IMR-90 (cell line): ENCODE results near the gene CDC42EP5.

ENCODE experiments used
- BHLHE40 ChIP-seq: fragments of 150-350 bp; IDR thresholded peaks from 2 replicates; pipeline ENCODE4 v1.6.1; 2016; ENCODE audit warnings: mild to moderate bottlenecking, low read depth, low read length
- CEBPB ChIP-seq: IDR thresholded peaks from 2 replicates; pipeline ENCODE4 v1.6.1; 2012; ENCODE audit warnings: low read depth, low read length, improper control_type of control experiment
- CTCF ChIP-seq: conservative IDR thresholded peaks from 2 replicates; pipeline ENCODE4 v1.5.1; 2012; ENCODE audit warnings: mild to moderate bottlenecking, low read depth, low read length, improper control_type of control experiment
- FOS ChIP-seq: fragments of 150-350 bp; IDR thresholded peaks from 2 replicates; pipeline ENCODE4 v1.6.1; 2016; ENCODE audit warnings: low read depth, low read length
- MAFK ChIP-seq: IDR thresholded peaks from 2 replicates; pipeline ENCODE4 v1.6.1; 2012; ENCODE audit warnings: low read depth, low read length, improper control_type of control experiment
- MAZ ChIP-seq: IDR thresholded peaks from 2 replicates; pipeline ENCODE4 v1.6.1; 2012; ENCODE audit warnings: low read depth, mild to moderate bottlenecking, low read length, improper control_type of control experiment, moderate library complexity, borderline replicate concordance
- MXI1 ChIP-seq: IDR thresholded peaks from 2 replicates; pipeline ENCODE4 v1.6.1; 2012; ENCODE audit warnings: low read depth, mild to moderate bottlenecking, low read length, moderate library complexity, borderline replicate concordance
- NFE2L2 ChIP-seq: fragments of 150-350 bp; IDR thresholded peaks from 2 replicates; pipeline ENCODE4 v1.6.1; 2016; ENCODE audit warnings: low read depth, mild to moderate bottlenecking, low read length
- POLR2A ChIP-seq: IDR thresholded peaks from 2 replicates; pipeline ENCODE4 v1.6.1; 2012; ENCODE audit warnings: mild to moderate bottlenecking, low read depth, low read length
- RAD21 ChIP-seq: IDR thresholded peaks from 2 replicates; pipeline ENCODE4 v1.6.1; 2012; ENCODE audit warnings: low read length, improper control_type of control experiment
- RCOR1 ChIP-seq: IDR thresholded peaks from 2 replicates; pipeline ENCODE4 v1.6.1; 2012; ENCODE audit warnings: mild to moderate bottlenecking, low read length, improper control_type of control experiment; ENCODE audit not compliant: insufficient replicate concordance
- RFX5 ChIP-seq: IDR thresholded peaks from 2 replicates; pipeline ENCODE4 v1.8.0; 2012; ENCODE audit warnings: low read depth, mild to moderate bottlenecking, low read length, moderate library complexity
- SMC3 ChIP-seq: fragments of 150-350 bp; IDR thresholded peaks from 2 replicates; pipeline ENCODE4 v1.6.1; 2016; ENCODE audit warnings: low read depth, mild to moderate bottlenecking, antibody characterized with exemption, low read length, moderate library complexity
- USF2 ChIP-seq: fragments of 150-350 bp; IDR thresholded peaks from 2 replicates; pipeline ENCODE4 v1.6.1; 2017; ENCODE audit warnings: mild to moderate bottlenecking, antibody characterized with exemption, low read length, low read depth

GRCh38 chr19:54451997-54452396, 21.1 kb downstream of the CDC42EP5 start:
- TF ChIP-seq POLR2A (no peak), CTCF (no peak), FOS (no peak), MXI1 (no peak), RFX5 (no peak), MAFK (no peak), NFE2L2 (no peak), SMC3 (no peak), CEBPB (no peak), MAZ (no peak), RCOR1 (no peak), BHLHE40 (no peak), RAD21 (no peak), USF2 (no peak)
